ENCODE data around the gene NEK9. TPM values are rescaled to one million over a fixed set of nuclear protein-coding genes. Genes with fewer than 3 reads are reported as not detected.

NEK9 gene
- polyA plus RNA-seq, 1 donor = 72.8 TPM

DNA sequence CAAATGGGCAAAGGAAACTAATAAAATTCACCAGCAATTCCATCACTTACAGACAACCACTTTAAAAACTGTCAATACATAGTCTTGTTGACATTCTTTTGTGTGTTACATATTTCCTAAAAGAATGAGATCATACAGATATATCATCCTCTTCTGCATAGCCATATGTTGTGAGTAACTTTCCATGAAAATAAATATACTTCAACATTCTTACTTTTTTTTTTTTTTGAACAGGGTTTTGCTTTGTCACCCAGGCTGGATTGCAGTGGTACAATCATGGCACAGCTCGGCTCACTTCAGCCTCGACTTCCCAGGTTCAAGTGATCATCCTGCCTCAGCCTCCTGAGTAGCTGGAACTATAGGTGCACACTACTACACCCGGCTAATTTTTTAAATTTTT lies 36.5 kb downstream of the NEK9 start:
- Histone ChIP-seq H3K4me1 (ENCODE audit: control insufficient read depth, insufficient read depth, low read length) (no peaks in the 10 kb centered on the region), H3K36me3 (ENCODE audit: control insufficient read depth, insufficient read depth, low read length) (peaks cover 60% of the 10 kb centered on the region), H3K27me3 (ENCODE audit: control insufficient read depth, insufficient read depth, low read length) (no peaks in the 10 kb centered on the region), H3K27ac (ENCODE audit: low read length) (no peak overlapping the region), H3K4me3 (ENCODE audit: low read length) (no peak overlapping the region), H3K9me3 (ENCODE audit: control insufficient read depth, low read depth, low read length) (no peaks in the 10 kb centered on the region)
- whole genome bisulfite sequencing (ENCODE audit: insufficient coverage, low lambda C conversion rate) = no CpG with 5 or more reads among the region's 3 CpGs
- no peak for DNase-seq

DNA sequence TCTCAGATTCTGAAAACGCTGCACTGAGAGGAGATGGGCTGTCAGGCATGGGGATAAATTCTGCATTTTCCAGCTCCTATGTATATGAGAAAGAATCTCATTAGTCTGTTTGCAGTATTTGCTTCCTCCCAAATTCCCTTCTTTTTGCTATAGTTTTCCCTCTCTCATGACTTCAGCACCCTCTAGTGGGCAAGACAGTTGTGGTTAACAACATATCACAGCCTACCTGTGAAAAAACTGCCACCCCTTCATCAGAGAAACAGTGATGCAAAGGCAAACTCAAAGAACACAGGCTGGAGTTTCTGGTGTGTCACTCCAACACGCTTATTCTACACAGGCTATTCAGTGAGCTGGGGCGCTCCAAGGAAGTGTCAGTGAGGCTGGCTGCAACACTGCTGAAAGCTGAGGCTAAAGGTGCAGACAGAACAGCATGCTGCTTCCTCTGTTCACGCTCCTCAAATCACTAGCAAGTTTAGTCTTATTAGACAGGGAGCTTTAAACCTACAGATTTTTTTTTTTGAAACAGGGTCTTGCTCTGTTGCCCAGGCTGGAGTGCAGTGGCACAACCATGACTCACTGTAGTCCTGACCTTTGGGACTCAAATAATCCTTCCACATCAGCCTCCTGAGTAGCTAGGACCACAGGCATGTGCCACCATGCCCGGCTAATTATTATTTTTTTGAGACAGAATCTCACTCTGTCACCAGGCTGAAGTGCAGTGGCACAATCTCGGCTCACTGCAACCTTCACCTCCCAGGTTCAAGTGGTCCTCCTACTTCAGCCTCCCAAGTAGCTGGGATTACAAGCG lies 38.1 kb downstream of the NEK9 start:
- Histone ChIP-seq H3K4me3 (ENCODE audit: low read length) (no peak overlapping the region), H3K36me3 (ENCODE audit: control insufficient read depth, insufficient read depth, low read length) (peaks cover 61% of the 10 kb centered on the region), H3K9me3 (ENCODE audit: control insufficient read depth, low read depth, low read length) (no peaks in the 10 kb centered on the region), H3K4me1 (ENCODE audit: control insufficient read depth, insufficient read depth, low read length) (no peaks in the 10 kb centered on the region), H3K27ac (ENCODE audit: low read length) (no peak overlapping the region), H3K27me3 (ENCODE audit: control insufficient read depth, insufficient read depth, low read length) (no peaks in the 10 kb centered on the region)
- no CpG with 5 or more reads among the region's 7 CpGs for WGBS (ENCODE audit: insufficient coverage, low lambda C conversion rate)
- DNase-seq = peak in 1 of 2 donors; percentile 37

DNA sequence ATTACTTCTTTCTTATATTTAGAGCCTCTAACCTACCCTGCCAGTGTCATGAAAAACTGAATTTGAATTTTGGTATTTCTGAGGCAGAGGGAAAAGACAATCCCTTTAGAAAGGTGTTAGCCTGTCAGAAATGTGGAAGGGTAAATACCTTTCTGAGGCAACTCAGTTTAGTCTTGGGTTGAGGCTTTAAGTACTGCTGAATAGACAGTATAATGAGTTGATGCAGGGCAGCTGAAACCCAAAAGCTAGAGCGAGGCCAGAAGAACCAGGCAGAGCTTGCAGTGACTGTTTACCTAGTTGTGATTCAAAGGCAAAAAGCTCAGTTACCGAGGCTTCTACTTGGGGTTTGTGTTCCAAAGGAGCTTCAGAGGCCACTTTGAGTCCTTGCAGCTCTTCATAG lies 38.7 kb downstream of the NEK9 start:
- Histone ChIP-seq H3K36me3 (ENCODE audit: control insufficient read depth, insufficient read depth, low read length) (peaks cover 67% of the 10 kb centered on the region), H3K4me3 (ENCODE audit: low read length) (no peak overlapping the region), H3K27me3 (ENCODE audit: control insufficient read depth, insufficient read depth, low read length) (no peaks in the 10 kb centered on the region), H3K27ac (ENCODE audit: low read length) (no peak overlapping the region), H3K4me1 (ENCODE audit: control insufficient read depth, insufficient read depth, low read length) (no peaks in the 10 kb centered on the region), H3K9me3 (ENCODE audit: control insufficient read depth, low read depth, low read length) (no peaks in the 10 kb centered on the region)
- DNase-seq = no peak
- no CpG with 5 or more reads among the region's 2 CpGs for WGBS (ENCODE audit: insufficient coverage, low lambda C conversion rate)

DNA sequence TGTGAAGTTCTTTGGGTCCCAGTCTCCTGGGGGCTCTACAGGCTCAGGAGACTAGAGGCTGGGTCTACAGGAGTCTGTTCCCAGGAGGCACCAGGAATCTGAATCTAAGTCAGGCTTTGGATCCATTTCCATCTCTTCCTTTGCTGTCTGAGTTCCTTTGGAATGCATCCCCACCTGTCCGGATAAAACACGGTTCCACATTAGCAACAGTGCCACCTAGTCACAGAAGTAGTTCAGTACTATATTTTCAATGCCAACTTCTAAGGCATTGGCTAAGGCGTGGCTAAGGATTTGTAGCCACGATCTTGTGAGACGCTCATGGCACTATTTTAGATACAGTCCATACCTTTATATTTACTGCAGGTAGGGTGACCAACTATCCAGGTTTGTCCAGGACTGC lies 42.3 kb downstream of the NEK9 start:
- WGBS (ENCODE audit: insufficient coverage, low lambda C conversion rate) = no CpG with 5 or more reads among the region's 5 CpGs
- H3K27ac ChIP-seq (ENCODE audit: low read length) = no peak overlapping the region
- peaks cover 63% of the 10 kb centered on the region for H3K36me3 ChIP-seq (ENCODE audit: control insufficient read depth, insufficient read depth, low read length)
- DNase-seq = peak in 1 of 2 donors; percentile 23
- no peak overlapping the region for H3K4me3 ChIP-seq (ENCODE audit: low read length)
- no peaks in the 10 kb centered on the region for H3K4me1 ChIP-seq (ENCODE audit: control insufficient read depth, insufficient read depth, low read length)
- H3K27me3 ChIP-seq (ENCODE audit: control insufficient read depth, insufficient read depth, low read length) = no peaks in the 10 kb centered on the region
- no peaks in the 10 kb centered on the region for H3K9me3 ChIP-seq (ENCODE audit: control insufficient read depth, low read depth, low read length)

DNA sequence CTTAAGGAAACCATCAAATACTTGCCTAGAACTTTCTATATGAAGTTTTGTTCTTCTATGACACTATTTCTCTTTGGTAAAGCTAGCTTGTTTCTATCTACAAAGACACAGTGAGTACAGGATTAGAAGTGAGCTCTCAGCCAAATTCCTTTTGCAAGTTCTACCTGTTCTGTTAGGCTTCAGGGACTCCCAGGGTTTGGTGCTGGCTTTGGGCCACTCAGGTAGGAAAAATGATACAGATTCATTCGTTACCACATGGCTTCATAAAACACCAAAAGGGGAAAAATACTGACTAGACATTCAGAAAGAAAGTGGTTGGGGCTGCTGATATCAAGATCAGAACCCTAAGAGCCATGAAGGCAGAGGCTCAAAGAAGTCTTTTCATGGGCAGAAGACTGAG lies 43.6 kb downstream of the NEK9 start:
- H3K27me3 ChIP-seq (ENCODE audit: control insufficient read depth, insufficient read depth, low read length) = no peaks in the 10 kb centered on the region
- H3K4me3 ChIP-seq (ENCODE audit: low read length) = no peak overlapping the region
- no peaks in the 10 kb centered on the region for H3K9me3 ChIP-seq (ENCODE audit: control insufficient read depth, low read depth, low read length)
- no peak for DNase-seq
- no peaks in the 10 kb centered on the region for H3K4me1 ChIP-seq (ENCODE audit: control insufficient read depth, insufficient read depth, low read length)
- no peak overlapping the region for H3K27ac ChIP-seq (ENCODE audit: low read length)
- no CpG with 5 or more reads among the region's 1 CpG for WGBS (ENCODE audit: insufficient coverage, low lambda C conversion rate)
- peaks cover 60% of the 10 kb centered on the region for H3K36me3 ChIP-seq (ENCODE audit: control insufficient read depth, insufficient read depth, low read length)

DNA sequence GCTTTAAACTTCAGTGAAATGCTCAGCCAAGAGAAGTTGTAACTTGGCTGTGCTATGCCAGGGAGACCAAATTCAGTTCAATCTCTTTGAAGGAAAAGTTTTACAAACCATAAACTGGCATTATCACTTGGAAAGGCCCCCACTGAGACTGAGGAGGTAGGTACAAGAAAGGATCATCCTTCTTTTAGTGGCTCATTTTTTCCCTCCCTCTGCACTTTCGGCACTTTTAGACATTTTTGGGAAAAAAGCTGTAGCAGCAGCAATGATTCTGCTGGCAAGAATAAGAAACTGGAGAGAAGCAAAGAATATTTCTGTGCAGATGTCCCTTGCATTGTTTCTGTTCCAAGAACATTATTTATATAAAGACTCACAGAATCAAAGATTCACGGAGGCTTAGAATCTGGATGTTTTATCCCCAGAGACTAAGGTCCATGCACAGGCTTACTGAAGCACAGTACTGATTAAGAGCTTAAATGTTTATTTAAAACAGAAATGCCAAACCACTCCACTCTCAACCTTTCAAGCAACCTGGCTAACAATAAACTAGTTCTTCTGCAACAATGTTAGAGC lies 45.1 kb downstream of the NEK9 start:
- no CpG with 5 or more reads among the region's 2 CpGs for WGBS (ENCODE audit: insufficient coverage, low lambda C conversion rate)
- no peak for DNase-seq
- Histone ChIP-seq H3K27ac (ENCODE audit: low read length) (no peak overlapping the region), H3K27me3 (ENCODE audit: control insufficient read depth, insufficient read depth, low read length) (no peaks in the 10 kb centered on the region), H3K4me3 (ENCODE audit: low read length) (no peak overlapping the region), H3K36me3 (ENCODE audit: control insufficient read depth, insufficient read depth, low read length) (peaks cover 45% of the 10 kb centered on the region), H3K9me3 (ENCODE audit: control insufficient read depth, low read depth, low read length) (no peaks in the 10 kb centered on the region), H3K4me1 (ENCODE audit: control insufficient read depth, insufficient read depth, low read length) (no peaks in the 10 kb centered on the region)

DNA sequence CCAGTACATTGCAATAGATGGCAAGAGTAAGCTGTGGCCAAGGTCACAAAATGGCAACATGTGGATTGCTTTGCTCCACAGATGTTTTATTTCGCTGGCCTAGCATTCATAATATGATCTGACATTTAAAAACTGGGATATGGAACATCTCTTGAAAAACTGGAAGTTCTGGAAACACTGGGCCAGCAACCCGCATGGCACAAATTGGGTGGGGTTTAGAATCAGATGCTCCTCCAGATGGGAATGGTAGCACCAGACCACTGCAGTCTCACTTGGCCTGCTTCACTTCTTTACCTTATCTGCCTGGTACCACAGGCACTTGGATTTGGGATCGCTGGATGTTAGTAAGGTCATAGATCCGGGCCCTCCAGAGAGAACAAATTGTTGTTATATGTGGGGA lies 47.3 kb downstream of the NEK9 start:
- Histone ChIP-seq H3K4me1 (ENCODE audit: control insufficient read depth, insufficient read depth, low read length) (no peaks in the 10 kb centered on the region), H3K27ac (ENCODE audit: low read length) (no peak overlapping the region), H3K27me3 (ENCODE audit: control insufficient read depth, insufficient read depth, low read length) (no peaks in the 10 kb centered on the region), H3K4me3 (ENCODE audit: low read length) (no peak overlapping the region), H3K9me3 (ENCODE audit: control insufficient read depth, low read depth, low read length) (no peaks in the 10 kb centered on the region), H3K36me3 (ENCODE audit: control insufficient read depth, insufficient read depth, low read length) (peaks cover 25% of the 10 kb centered on the region)
- no peak for DNase-seq
- no CpG with 5 or more reads among the region's 4 CpGs for whole genome bisulfite sequencing (ENCODE audit: insufficient coverage, low lambda C conversion rate)

DNA sequence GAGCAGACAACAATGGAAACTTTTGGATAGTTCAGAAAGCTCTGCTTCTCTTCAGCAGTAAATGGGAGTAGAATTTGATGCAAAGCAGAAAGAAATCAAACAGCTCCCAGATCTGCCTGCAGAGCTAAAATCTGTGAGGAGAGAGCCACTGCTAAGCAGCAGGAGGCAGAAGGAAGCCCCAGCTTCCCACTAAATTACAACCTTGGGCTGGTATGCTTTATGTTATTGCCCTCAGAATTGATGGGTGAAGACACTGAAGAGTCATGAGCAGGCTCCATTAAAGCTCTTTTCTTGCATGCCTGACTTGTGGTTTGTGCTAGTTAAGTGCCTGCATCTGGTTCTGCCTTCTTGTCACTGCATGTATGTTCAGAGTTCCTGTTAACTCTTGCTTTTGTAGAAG lies 49.1 kb downstream of the NEK9 start:
- Histone ChIP-seq H3K9me3 (ENCODE audit: control insufficient read depth, low read depth, low read length) (no peaks in the 10 kb centered on the region), H3K27ac (ENCODE audit: low read length) (no peak overlapping the region), H3K27me3 (ENCODE audit: control insufficient read depth, insufficient read depth, low read length) (no peaks in the 10 kb centered on the region), H3K4me1 (ENCODE audit: control insufficient read depth, insufficient read depth, low read length) (no peaks in the 10 kb centered on the region), H3K4me3 (ENCODE audit: low read length) (no peak overlapping the region), H3K36me3 (ENCODE audit: control insufficient read depth, insufficient read depth, low read length) (peaks cover 8% of the 10 kb centered on the region)
- DNase-seq = no peak

DNA sequence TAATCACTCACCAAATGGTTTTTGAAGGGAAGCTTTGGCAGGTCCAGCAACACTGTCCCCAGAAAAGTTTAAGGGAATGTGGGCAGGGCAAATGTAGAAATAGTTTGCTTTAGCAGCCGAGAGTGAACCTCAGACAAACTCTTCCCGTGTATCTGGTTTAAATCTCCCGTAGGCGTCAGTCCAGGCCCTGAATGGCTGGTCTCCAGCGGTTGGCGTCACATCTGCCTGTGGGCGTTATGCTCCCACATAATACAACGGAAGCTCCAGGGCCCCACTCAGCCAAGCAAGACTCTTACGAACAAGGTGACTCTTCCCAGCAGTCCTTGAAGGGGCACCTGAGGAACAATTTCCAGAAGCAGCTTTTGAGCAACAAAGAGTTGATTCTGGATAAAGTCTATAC lies 56.5 kb downstream of the NEK9 start:
- Histone ChIP-seq H3K9me3 (ENCODE audit: control insufficient read depth, low read depth, low read length) (no peaks in the 10 kb centered on the region), H3K4me1 (ENCODE audit: control insufficient read depth, insufficient read depth, low read length) (peaks cover 12% of the 10 kb centered on the region), H3K27ac (ENCODE audit: low read length) (peak overlapping the region; percentile 98), H3K27me3 (ENCODE audit: control insufficient read depth, insufficient read depth, low read length) (no peaks in the 10 kb centered on the region), H3K4me3 (ENCODE audit: low read length) (no peak overlapping the region), H3K36me3 (ENCODE audit: control insufficient read depth, insufficient read depth, low read length) (no peaks in the 10 kb centered on the region)
- no CpG with 5 or more reads among the region's 9 CpGs for WGBS (ENCODE audit: insufficient coverage, low lambda C conversion rate)
- no peak for DNase-seq

DNA sequence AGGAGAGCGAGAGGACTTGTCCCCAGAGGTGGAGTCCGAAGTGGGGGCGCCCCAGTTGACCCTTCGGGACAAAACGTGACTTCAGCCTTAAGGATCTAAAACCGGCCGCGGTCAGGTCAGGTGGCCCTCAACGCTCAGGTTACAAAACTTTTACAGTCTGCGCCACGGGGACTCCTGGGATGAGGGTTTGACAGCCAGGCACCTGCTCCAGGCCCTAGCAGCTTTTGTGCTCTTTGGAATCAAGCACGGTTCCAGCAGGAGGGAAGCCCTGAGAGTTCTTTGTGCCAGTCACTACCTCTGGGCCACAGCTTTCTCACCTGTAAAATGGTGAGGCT lies 57.1 kb downstream of the NEK9 start:
- peak overlapping the region; percentile 73 for H3K4me3 ChIP-seq (ENCODE audit: low read length)
- no CpG with 5 or more reads among the region's 12 CpGs for WGBS (ENCODE audit: insufficient coverage, low lambda C conversion rate)

More for the DNA sequence above, 57.1 kb downstream of the NEK9 start:
- Histone ChIP-seq H3K4me1 (ENCODE audit: control insufficient read depth, insufficient read depth, low read length) (peaks cover 12% of the 10 kb centered on the region), H3K27me3 (ENCODE audit: control insufficient read depth, insufficient read depth, low read length) (no peaks in the 10 kb centered on the region), H3K36me3 (ENCODE audit: control insufficient read depth, insufficient read depth, low read length) (no peaks in the 10 kb centered on the region), H3K9me3 (ENCODE audit: control insufficient read depth, low read depth, low read length) (no peaks in the 10 kb centered on the region), H3K27ac (ENCODE audit: low read length) (peak overlapping the region; percentile 98)
- DNase-seq = no peak

Measured in large intestine (tissue), 3 donors.